Glutamatergic neuron (in vitro differentiated cells): ENCODE results near the gene EME2. TPM values are rescaled to one million over a fixed set of nuclear protein-coding genes. Genes with fewer than 3 reads are reported as not detected.

ENCODE experiments used
- DNase-seq: peaks from one replicate; pipeline ENCODE4 v3.0.0; 2022
- H3K27ac Mint-ChIP-seq: one replicate; pipeline ENCODE4 v1.8.0; 2020; ENCODE audit warnings: mild to moderate bottlenecking, mixed read lengths, inconsistent platforms; ENCODE audit not compliant: unreplicated experiment
- H3K27me3 Mint-ChIP-seq: one replicate; pipeline ENCODE4 v1.8.0; 2020; ENCODE audit warnings: mild to moderate bottlenecking, moderate library complexity, mixed read lengths, inconsistent platforms; ENCODE audit not compliant: unreplicated experiment
- H3K36me3 Mint-ChIP-seq: one replicate; pipeline ENCODE4 v1.8.0; 2020; ENCODE audit warnings: mild to moderate bottlenecking, mixed read lengths, inconsistent platforms; ENCODE audit not compliant: unreplicated experiment
- H3K4me1 Mint-ChIP-seq: one replicate; pipeline ENCODE4 v1.8.0; 2020; ENCODE audit warnings: mild to moderate bottlenecking, low read depth, mixed read lengths, inconsistent platforms; ENCODE audit not compliant: unreplicated experiment
- H3K4me3 Mint-ChIP-seq: one replicate; pipeline ENCODE4 v1.8.0; 2020; ENCODE audit warnings: mild to moderate bottlenecking, mixed read lengths, inconsistent platforms; ENCODE audit not compliant: unreplicated experiment
- H3K9me3 Mint-ChIP-seq: one replicate; pipeline ENCODE4 v1.8.0; 2020; ENCODE audit warnings: mild to moderate bottlenecking, moderate library complexity, mixed read lengths, inconsistent platforms; ENCODE audit not compliant: unreplicated experiment
- total RNA-seq: library from RNA; stranded (reverse); fragmentation: NEBNext Ultra II Directional; extraction: Animal tissue kit (Norgen Biotek cat#: 25700); gene quantifications from one replicate; pipeline ENCODE4 v1.2.1, GENCODE V29; 2021; ENCODE audit not compliant: unreplicated experiment
- TF ChIP-seq, protein P1 (sequence below): fragments of 200-600 bp; sonication (generic); IDR thresholded peaks from one replicate; pipeline ENCODE4 v1.5.0; 2021; ENCODE audit not compliant: partially characterized antibody, unreplicated experiment

The EME2 gene
- total RNA-seq, 1 donor from 2014 or later = 68.7 TPM

DNA sequence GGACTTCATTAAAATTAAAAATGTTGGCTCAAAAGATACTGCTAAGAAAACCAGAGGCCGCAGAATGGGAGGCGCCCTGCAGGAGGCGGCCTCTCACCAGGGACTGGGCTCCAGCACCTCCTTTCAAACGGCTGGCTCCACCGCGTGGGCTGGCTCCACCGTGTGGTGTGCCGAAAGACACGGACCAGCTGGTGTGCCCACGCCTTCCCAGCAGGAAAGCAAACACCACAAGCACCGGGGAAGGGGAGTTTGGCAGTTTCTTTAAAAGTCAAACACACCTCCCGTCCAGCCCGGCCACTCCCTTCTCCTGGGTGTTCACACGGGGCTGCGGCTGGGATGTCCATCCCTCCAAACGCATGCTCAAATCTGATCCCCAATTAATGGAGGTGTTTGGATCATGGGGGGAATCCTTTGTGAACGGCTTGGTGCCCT, 40.1 kb downstream of the EME2 start:
- no peak overlapping the region for H3K27ac Mint-ChIP-seq
- H3K4me3 Mint-ChIP-seq = no peak overlapping the region
- H3K36me3 Mint-ChIP-seq = no peaks in the 10 kb centered on the region
- peaks cover 2% of the 10 kb centered on the region for H3K4me1 Mint-ChIP-seq
- peak; percentile 63 for DNase-seq
- H3K9me3 Mint-ChIP-seq = peaks cover 6% of the 10 kb centered on the region
- peaks cover 1% of the 10 kb centered on the region for H3K27me3 Mint-ChIP-seq
- TF ChIP-seq, protein P1, sequence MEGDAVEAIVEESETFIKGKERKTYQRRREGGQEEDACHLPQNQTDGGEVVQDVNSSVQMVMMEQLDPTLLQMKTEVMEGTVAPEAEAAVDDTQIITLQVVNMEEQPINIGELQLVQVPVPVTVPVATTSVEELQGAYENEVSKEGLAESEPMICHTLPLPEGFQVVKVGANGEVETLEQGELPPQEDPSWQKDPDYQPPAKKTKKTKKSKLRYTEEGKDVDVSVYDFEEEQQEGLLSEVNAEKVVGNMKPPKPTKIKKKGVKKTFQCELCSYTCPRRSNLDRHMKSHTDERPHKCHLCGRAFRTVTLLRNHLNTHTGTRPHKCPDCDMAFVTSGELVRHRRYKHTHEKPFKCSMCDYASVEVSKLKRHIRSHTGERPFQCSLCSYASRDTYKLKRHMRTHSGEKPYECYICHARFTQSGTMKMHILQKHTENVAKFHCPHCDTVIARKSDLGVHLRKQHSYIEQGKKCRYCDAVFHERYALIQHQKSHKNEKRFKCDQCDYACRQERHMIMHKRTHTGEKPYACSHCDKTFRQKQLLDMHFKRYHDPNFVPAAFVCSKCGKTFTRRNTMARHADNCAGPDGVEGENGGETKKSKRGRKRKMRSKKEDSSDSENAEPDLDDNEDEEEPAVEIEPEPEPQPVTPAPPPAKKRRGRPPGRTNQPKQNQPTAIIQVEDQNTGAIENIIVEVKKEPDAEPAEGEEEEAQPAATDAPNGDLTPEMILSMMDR = no peak

DNA sequence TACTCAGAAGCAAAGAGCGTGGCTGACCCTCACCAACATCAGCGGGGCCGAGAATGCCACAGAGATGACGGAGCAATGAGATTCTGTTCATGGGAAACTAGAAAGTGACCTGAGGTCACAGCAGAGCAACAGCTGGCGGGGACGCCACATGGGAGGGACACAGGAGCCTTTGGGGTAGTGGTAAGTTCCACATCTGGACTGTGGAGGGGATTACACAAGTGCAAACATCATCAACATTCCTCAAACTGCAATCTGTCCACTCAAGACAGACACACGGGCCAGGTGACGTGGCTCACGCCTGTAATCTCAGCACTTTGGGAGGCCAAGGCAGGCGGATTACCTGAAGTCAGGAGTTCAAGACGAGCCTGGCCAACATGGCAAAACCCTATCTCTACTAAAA, 42.9 kb downstream of the EME2 start:
- no peak overlapping the region for H3K27ac Mint-ChIP-seq
- no peak overlapping the region for H3K4me3 Mint-ChIP-seq
- H3K9me3 Mint-ChIP-seq = peaks cover 5% of the 10 kb centered on the region
- peaks cover 1% of the 10 kb centered on the region for H3K27me3 Mint-ChIP-seq
- H3K4me1 Mint-ChIP-seq = peaks cover 3% of the 10 kb centered on the region
- DNase-seq = no peak
- TF ChIP-seq, protein P1 = no peak
- H3K36me3 Mint-ChIP-seq = no peaks in the 10 kb centered on the region

DNA sequence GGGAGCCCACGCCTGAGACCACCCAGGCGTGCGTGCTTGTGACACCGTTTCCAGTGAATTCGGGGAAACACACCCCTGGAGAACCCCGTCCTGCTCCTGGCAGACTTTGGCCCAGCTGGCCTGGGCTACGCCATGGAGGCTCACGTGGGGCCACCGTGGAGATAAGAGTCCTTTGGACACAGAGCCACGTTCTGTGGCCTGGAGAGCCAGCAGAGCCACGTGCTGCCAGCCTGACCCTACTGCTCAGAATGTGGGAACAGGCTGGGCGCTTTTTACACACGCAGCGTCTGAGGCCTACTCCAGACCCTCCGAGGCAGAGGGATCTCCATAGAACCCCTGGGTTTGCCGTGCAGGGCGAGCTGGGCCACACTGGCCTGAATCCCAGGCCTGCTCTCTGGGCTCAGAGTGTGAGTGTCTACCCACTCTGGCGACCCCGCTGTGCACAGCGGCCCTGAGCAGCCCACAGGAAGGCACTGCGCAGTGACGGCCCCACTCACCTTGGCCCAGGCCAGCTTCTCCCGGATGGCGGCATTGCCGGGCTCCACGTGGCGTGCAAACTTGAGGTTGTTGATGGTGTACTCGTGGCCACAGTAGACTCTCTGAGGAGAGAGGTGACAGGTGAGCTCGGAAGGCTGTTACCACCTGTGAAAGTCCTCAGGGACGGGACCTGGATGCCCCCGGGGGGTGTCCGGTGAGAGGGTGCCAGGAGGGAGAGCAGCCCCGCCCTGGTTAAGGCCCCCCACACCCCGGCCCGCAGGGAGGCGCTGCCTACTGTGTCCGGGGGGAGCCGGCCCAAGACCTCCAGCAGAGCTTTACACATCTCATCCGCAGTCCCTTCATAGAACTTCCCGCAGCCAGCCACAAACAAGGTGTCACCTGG, 44.0 kb downstream of the EME2 start:
- TF ChIP-seq, protein P1 = no peak
- no peaks in the 10 kb centered on the region for H3K36me3 Mint-ChIP-seq
- no peak overlapping the region for H3K27ac Mint-ChIP-seq
- peaks cover 5% of the 10 kb centered on the region for H3K9me3 Mint-ChIP-seq
- peaks cover 1% of the 10 kb centered on the region for H3K27me3 Mint-ChIP-seq
- no peak for DNase-seq
- H3K4me1 Mint-ChIP-seq = peaks cover 3% of the 10 kb centered on the region
- H3K4me3 Mint-ChIP-seq = no peak overlapping the region

DNA sequence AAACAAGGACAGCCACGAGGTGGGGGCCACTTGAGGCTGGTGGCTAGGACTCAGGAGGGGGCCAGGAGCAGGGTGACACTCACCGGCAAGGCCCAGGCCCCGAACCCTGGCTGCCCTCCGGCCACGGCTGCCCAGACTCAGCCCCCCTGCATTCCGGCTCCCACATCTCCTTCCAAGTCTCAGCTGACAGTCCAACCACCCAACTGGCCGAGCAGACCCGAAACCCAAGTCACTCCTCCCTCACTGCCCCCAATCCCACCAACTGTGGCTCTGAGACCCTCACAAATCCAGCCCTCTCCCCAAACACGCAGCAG, 44.6 kb downstream of the EME2 start:
- Mint-ChIP-seq H3K36me3 (no peaks in the 10 kb centered on the region), H3K27me3 (peaks cover 1% of the 10 kb centered on the region), H3K4me3 (no peak overlapping the region), H3K4me1 (peaks cover 3% of the 10 kb centered on the region), H3K27ac (peak overlapping the region; percentile 59), H3K9me3 (peaks cover 5% of the 10 kb centered on the region)
- no peak for DNase-seq
- TF ChIP-seq, protein P1 = no peak

DNA sequence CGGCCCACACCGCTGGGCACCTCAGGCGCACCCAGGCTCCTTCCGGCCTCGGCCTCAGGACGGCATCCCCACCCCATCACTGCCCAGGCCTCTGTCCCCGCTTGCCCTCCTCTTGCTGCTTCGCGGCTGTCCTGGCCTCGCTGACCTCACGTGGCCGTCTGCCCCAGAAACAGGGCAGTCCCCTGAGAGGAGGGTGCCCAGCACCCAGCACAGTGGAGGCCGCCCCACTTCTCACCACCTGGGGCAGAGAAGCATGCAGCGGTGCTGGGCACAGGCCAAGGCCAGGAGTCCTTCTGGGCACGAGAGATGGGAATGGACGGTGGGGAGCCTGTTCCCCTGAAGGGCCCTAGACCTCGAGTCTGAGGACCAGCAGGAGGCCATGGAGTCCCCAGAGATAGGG, 45.1 kb downstream of the EME2 start:
- Mint-ChIP-seq H3K27me3 (peaks cover 1% of the 10 kb centered on the region), H3K4me1 (peaks cover 3% of the 10 kb centered on the region), H3K36me3 (no peaks in the 10 kb centered on the region), H3K9me3 (peaks cover 5% of the 10 kb centered on the region), H3K4me3 (no peak overlapping the region), H3K27ac (no peak overlapping the region)
- DNase-seq = no peak
- TF ChIP-seq, protein P1 = no peak
